Stomach (tissue), 4 donors: ENCODE measurements around the gene PKNOX2.

Experiments
- POLR2AphosphoS5 ChIP-seq, 3 donors: sonication (generic); formaldehyde crosslinking; IDR thresholded peaks; one replicate each; pipeline ENCODE4 v1.6.1; 2016; ENCODE audit warnings: antibody characterized with exemption in 3 of 3
- TF ChIP-seq, protein P1 (sequence below), 7 experiments: fragments of 450-650 bp in 4 of 7; fragments of 200-600 bp in 3 of 7; sonication (generic) in 3 of 7; IDR thresholded peaks; one replicate each; pipeline ENCODE4 v1.5.1; 2016 to 2019; ENCODE audit warnings: antibody characterized with exemption in 7 of 7, control low read depth in 2 of 7, mild to moderate bottlenecking in 1 of 7

DNA sequence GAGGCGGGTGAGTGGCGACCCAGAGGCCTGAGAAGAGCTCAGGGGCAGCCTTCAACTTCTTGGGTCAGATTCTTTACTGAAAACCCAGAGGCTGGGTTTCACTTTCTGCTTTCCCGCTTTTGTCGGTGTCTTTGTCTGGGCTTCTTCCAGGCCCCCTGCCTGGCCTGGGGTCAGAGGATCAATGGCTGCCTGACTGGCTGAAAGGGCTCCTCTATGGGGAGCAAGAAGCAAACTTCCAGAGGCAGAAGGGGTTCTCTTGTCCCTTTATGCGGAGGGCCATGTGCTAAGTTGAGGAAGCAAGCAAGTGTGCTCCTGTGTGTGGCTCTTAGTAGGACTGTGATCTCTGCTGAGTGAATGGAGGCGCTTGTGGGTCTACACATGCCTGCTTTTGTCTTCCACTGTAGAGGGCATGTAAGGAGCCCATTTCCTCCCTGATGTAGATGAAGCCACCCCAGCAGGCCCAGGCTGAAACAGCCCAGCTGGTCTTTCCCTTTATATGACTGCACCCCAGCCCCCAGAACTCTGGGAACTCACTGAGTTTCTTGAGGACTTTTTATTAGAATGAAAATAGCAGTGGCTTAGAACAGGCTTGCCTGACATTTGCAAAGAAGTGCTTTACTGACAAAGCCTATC lies 1.0 kb upstream of the PKNOX2 start:
- TF ChIP-seq, protein P1, sequence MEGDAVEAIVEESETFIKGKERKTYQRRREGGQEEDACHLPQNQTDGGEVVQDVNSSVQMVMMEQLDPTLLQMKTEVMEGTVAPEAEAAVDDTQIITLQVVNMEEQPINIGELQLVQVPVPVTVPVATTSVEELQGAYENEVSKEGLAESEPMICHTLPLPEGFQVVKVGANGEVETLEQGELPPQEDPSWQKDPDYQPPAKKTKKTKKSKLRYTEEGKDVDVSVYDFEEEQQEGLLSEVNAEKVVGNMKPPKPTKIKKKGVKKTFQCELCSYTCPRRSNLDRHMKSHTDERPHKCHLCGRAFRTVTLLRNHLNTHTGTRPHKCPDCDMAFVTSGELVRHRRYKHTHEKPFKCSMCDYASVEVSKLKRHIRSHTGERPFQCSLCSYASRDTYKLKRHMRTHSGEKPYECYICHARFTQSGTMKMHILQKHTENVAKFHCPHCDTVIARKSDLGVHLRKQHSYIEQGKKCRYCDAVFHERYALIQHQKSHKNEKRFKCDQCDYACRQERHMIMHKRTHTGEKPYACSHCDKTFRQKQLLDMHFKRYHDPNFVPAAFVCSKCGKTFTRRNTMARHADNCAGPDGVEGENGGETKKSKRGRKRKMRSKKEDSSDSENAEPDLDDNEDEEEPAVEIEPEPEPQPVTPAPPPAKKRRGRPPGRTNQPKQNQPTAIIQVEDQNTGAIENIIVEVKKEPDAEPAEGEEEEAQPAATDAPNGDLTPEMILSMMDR (IDR thresholded peaks at IDR 0.05), result no peak
- no peak for TF ChIP-seq POLR2AphosphoS5 (IDR thresholded peaks at IDR 0.05)
